Measurements from ENCODE around the gene SALL3. TPM values are rescaled to one million over a fixed set of nuclear protein-coding genes. Genes with fewer than 3 reads are reported as not detected.

SALL3 gene
- total and polyA plus RNA-seq, 2 experiments from 2014 or later = 0.30 to 1.1 TPM

DNA sequence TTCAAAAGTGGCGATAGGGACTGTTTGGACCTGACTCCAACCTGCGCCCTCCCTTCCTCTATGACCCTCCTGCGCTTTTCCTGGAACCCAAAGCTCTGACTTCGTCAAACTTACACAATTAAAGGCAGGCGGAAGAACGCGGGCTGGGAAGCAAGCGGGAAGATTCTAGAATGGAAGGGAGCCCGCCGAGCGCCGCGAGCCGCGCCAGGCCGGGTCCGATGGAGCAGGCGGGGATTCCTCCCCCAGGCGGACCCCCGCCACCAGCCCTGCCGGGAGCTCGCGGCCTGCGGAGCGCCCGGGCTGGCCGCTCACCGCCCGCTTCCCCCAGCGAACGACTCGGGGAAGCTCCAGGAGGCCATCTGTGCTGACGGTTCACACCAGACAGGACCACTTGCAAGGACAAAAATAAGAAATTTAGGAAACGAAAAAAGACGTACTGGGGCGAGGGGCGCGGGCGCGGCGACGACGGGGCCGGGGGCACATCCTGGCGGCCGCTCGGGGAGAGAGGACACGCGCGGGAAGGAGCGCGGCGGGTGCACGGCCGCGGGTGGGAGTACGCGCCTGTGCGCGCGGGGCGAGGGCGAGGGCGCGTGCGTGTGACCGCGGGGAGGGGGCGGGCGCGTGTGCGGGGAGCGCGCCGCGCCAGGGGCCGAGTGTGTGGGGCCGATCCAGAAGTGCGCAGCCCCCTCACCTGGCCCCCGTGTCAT is 1.1 kb upstream of the SALL3 start:
- Histone ChIP-seq H3K27ac (no peak overlapping the region), H4K20me1 (ENCODE audit: insufficient read depth, poor library complexity, severe bottlenecking) (no peaks in the 10 kb centered on the region), H3K9me2 (replicated peaks; ENCODE audit: insufficient read depth) (no peaks in the 10 kb centered on the region), H3K4me2 (peak overlapping the region; percentile 70), H3K9me3 (ENCODE audit: low read depth) (no peaks in the 10 kb centered on the region), H3K36me3 (replicated peaks; ENCODE audit: insufficient read depth, low read depth) (no peaks in the 10 kb centered on the region), H2AFZ (peak overlapping the region; percentile 52), H3K79me2 (no peaks in the 10 kb centered on the region), H3K4me3 (no peak overlapping the region), H3K4me1 (ENCODE audit: insufficient read depth) (peaks cover 5% of the 10 kb centered on the region), H3K27me3 (peaks cover 85% of the 10 kb centered on the region)
- no peak for TF ChIP-seq EZH2phosphoT487 (IDR thresholded peaks at IDR 0.05; ENCODE audit: low read depth, severe bottlenecking, unreplicated experiment)
- peak; percentile 87 for TF ChIP-seq EZH2 (IDR thresholded peaks at IDR 0.05; ENCODE audit: borderline replicate concordance)
- 3% methylated on average over 49 of the region's 80 CpGs for WGBS (ENCODE audit: low lambda C conversion rate, missing lambda C conversion rate)
- DNase-seq (ENCODE audit: low spot score) = no peak

- peaks cover 85% of the 10 kb centered on the region for H3K27me3 ChIP-seq
- H3K27ac ChIP-seq = no peak overlapping the region
- H3K9me3 ChIP-seq (ENCODE audit: low read depth) = no peaks in the 10 kb centered on the region
- H3K4me2 ChIP-seq = peak overlapping the region; percentile 70
- TF ChIP-seq, protein P1, sequence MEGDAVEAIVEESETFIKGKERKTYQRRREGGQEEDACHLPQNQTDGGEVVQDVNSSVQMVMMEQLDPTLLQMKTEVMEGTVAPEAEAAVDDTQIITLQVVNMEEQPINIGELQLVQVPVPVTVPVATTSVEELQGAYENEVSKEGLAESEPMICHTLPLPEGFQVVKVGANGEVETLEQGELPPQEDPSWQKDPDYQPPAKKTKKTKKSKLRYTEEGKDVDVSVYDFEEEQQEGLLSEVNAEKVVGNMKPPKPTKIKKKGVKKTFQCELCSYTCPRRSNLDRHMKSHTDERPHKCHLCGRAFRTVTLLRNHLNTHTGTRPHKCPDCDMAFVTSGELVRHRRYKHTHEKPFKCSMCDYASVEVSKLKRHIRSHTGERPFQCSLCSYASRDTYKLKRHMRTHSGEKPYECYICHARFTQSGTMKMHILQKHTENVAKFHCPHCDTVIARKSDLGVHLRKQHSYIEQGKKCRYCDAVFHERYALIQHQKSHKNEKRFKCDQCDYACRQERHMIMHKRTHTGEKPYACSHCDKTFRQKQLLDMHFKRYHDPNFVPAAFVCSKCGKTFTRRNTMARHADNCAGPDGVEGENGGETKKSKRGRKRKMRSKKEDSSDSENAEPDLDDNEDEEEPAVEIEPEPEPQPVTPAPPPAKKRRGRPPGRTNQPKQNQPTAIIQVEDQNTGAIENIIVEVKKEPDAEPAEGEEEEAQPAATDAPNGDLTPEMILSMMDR (IDR thresholded peaks at IDR 0.05; ENCODE audit: poor library complexity) = no peak
- TF ChIP-seq EZH2phosphoT487 (IDR thresholded peaks at IDR 0.05; ENCODE audit: low read depth, severe bottlenecking, unreplicated experiment) (no peak), EZH2 (IDR thresholded peaks at IDR 0.05; ENCODE audit: borderline replicate concordance) (no peak)
- no peaks in the 10 kb centered on the region for H3K36me3 ChIP-seq (replicated peaks; ENCODE audit: insufficient read depth, low read depth)
- DNase-seq (ENCODE audit: low spot score) = no peak
- no peak overlapping the region for H3K4me3 ChIP-seq
- H3K4me1 ChIP-seq (ENCODE audit: insufficient read depth) = peaks cover 5% of the 10 kb centered on the region
- H2AFZ ChIP-seq = no peak overlapping the region
- H3K79me2 ChIP-seq = no peaks in the 10 kb centered on the region
- no peaks in the 10 kb centered on the region for H3K9me2 ChIP-seq (replicated peaks; ENCODE audit: insufficient read depth)
- 0% methylated on average over 3 of the region's 98 CpGs for WGBS (ENCODE audit: low lambda C conversion rate, missing lambda C conversion rate)
- H4K20me1 ChIP-seq (ENCODE audit: insufficient read depth, poor library complexity, severe bottlenecking) = no peaks in the 10 kb centered on the region
These were observed 425 bp upstream of the SALL3 start for GRCh38 chr18:78979056-78979729.

GRCh38 chr18:78980279-78980771 is 707 bp downstream of the SALL3 start:
- Histone ChIP-seq H3K9me3 (ENCODE audit: low read depth) (no peaks in the 10 kb centered on the region), H3K36me3 (replicated peaks; ENCODE audit: insufficient read depth, low read depth) (no peaks in the 10 kb centered on the region), H3K4me1 (ENCODE audit: insufficient read depth) (peaks cover 5% of the 10 kb centered on the region), H3K4me2 (peak overlapping the region; percentile 80), H3K4me3 (no peak overlapping the region), H3K79me2 (no peaks in the 10 kb centered on the region), H4K20me1 (ENCODE audit: insufficient read depth, poor library complexity, severe bottlenecking) (no peaks in the 10 kb centered on the region), H3K9me2 (replicated peaks; ENCODE audit: insufficient read depth) (no peaks in the 10 kb centered on the region), H3K27me3 (peaks cover 85% of the 10 kb centered on the region), H2AFZ (no peak overlapping the region), H3K27ac (no peak overlapping the region)
- DNase-seq (ENCODE audit: low spot score) = no peak
- TF ChIP-seq EZH2phosphoT487 (IDR thresholded peaks at IDR 0.05; ENCODE audit: low read depth, severe bottlenecking, unreplicated experiment) = peak; percentile 69
- TF ChIP-seq, protein P1 (IDR thresholded peaks at IDR 0.05; ENCODE audit: poor library complexity) = no peak
- WGBS (ENCODE audit: low lambda C conversion rate, missing lambda C conversion rate) = under 1% methylated on average over 45 of the region's 71 CpGs
